Fibroblast of lung (primary cell): ENCODE data around the gene PPFIA2. TPM values are rescaled to one million over a fixed set of nuclear protein-coding genes. Genes with fewer than 3 reads are reported as not detected.

ENCODE experiments used
- DNase-seq, 2 donors: peaks; one replicate each; pipeline versions ENCODE4 v3.0.0 to v3.0.0-alpha.2; 2010; ENCODE audit warnings: low read depth in 2 of 2
- H2AFZ ChIP-seq: 2 replicates; pipeline ENCODE4 v1.5.1; 2012; ENCODE audit warnings: low read length, control low read depth, inconsistent platforms
- H3K27ac ChIP-seq: 2 replicates; pipeline ENCODE4 v1.5.1; 2011; ENCODE audit warnings: low read length, control low read depth; ENCODE audit not compliant: insufficient read depth
- H3K27me3 ChIP-seq: 2 replicates; pipeline ENCODE4 v1.5.1; 2011; ENCODE audit warnings: mild to moderate bottlenecking, low read length; ENCODE audit not compliant: control insufficient read depth, insufficient read depth
- H3K36me3 ChIP-seq: 2 replicates; pipeline ENCODE4 v1.5.1; 2011; ENCODE audit warnings: low read length; ENCODE audit not compliant: control insufficient read depth, insufficient read depth
- H3K4me1 ChIP-seq: 2 replicates; pipeline ENCODE4 v1.5.1; 2011; ENCODE audit warnings: low read length; ENCODE audit not compliant: control insufficient read depth, insufficient read depth; ENCODE audit errors: extremely low read depth
- H3K4me2 ChIP-seq: 2 replicates; pipeline ENCODE4 v1.5.1; 2011; ENCODE audit warnings: low read length, control low read depth; ENCODE audit not compliant: insufficient read depth; ENCODE audit errors: extremely low read depth
- H3K4me3 ChIP-seq, 4 experiments: fragments of 200-600 bp in 1 of 4; sonication (generic) in 1 of 4; replicated peaks in 1 of 4; 2 replicates each; pipeline ENCODE4 v1.5.1; 2011 to 2016; ENCODE audit warnings: low read length in 4 of 4, low read depth in 3 of 4, mild to moderate bottlenecking in 3 of 4, control low read depth in 2 of 4, inconsistent platforms in 1 of 4, mixed read lengths in 1 of 4; ENCODE audit not compliant: insufficient read depth in 1 of 4; ENCODE audit errors: control extremely low read depth in 1 of 4
- H3K79me2 ChIP-seq: 2 replicates; pipeline ENCODE4 v1.5.1; 2012; ENCODE audit warnings: mild to moderate bottlenecking, low read length, inconsistent platforms; ENCODE audit not compliant: control insufficient read depth, insufficient read depth
- H3K9ac ChIP-seq: 2 replicates; pipeline ENCODE4 v1.5.1; 2011; ENCODE audit warnings: mild to moderate bottlenecking, low read length, control low read depth; ENCODE audit not compliant: insufficient read depth
- H3K9me3 ChIP-seq: 2 replicates; pipeline ENCODE4 v1.5.1; 2012; ENCODE audit warnings: low read depth, low read length; ENCODE audit not compliant: control insufficient read depth, insufficient read depth
- H4K20me1 ChIP-seq: 2 replicates; pipeline ENCODE4 v1.5.1; 2011; ENCODE audit warnings: low read length; ENCODE audit not compliant: control insufficient read depth, insufficient read depth; ENCODE audit errors: extremely low read depth
- CTCF ChIP-seq, 2 donors: IDR thresholded peaks in 1 of 2; conservative IDR thresholded peaks in 1 of 2; 1 replicate in 1 of 2; 2 replicates in 1 of 2; pipeline ENCODE4 v1.5.1; 2011 to 2012; ENCODE audit warnings: low read length in 2 of 2, control low read depth in 1 of 2, inconsistent platforms in 1 of 2, low read depth in 1 of 2, mild to moderate bottlenecking in 1 of 2
- EZH2 ChIP-seq: IDR thresholded peaks from 2 replicates; pipeline ENCODE4 v1.5.1; 2012; ENCODE audit warnings: low read length, control low read depth, mild to moderate bottlenecking; ENCODE audit errors: missing control alignments
- polyA plus RNA-seq, 2 donors: library from polyadenylated mRNA; depleted of rRNA in 1 of 2; stranded (reverse) in 1 of 2; unstranded in 1 of 2; fragments of >200 nt; gene quantifications; 2 replicates each; pipeline ENCODE4 v1.2.1, GENCODE V29; 2011 to 2012; ENCODE audit warnings: missing spikeins in 1 of 2
- total RNA-seq: library from RNA; depleted of rRNA; stranded (reverse); fragments of >200 nt; gene quantifications from 2 replicates; pipeline ENCODE4 v1.2.1, GENCODE V29; 2014

PPFIA2 gene
- total and polyA plus RNA-seq, 2 donors (not counting 1 experiment from before 2014, with no cell fraction given), result 0.54 to 2.1 TPM

- H3K27me3 ChIP-seq, result no peaks in the 10 kb centered on the region
- H4K20me1 ChIP-seq, result no peaks in the 10 kb centered on the region
- H3K9ac ChIP-seq, result no peak overlapping the region
- no peaks in the 10 kb centered on the region for H3K36me3 ChIP-seq
- TF ChIP-seq EZH2 (no peak), CTCF (conservative IDR thresholded peaks at IDR 0.05 in 1 of 2, IDR thresholded peaks at IDR 0.05 in 1 of 2; ENCODE audit: low read depth in 1 of 2, low read length in 2 of 2) (no peak)
- no peak overlapping the region for H3K27ac ChIP-seq
- no peak overlapping the region for H2AFZ ChIP-seq
- H3K4me2 ChIP-seq, result no peak overlapping the region
- H3K4me3 ChIP-seq, result no peak overlapping the region
- H3K79me2 ChIP-seq, result no peaks in the 10 kb centered on the region
- H3K9me3 ChIP-seq, result no peaks in the 10 kb centered on the region
- DNase-seq, result no peak
- no peaks in the 10 kb centered on the region for H3K4me1 ChIP-seq
Measured at GRCh38 chr12:81414441-81414840, 344.7 kb downstream of the PPFIA2 start.

DNA sequence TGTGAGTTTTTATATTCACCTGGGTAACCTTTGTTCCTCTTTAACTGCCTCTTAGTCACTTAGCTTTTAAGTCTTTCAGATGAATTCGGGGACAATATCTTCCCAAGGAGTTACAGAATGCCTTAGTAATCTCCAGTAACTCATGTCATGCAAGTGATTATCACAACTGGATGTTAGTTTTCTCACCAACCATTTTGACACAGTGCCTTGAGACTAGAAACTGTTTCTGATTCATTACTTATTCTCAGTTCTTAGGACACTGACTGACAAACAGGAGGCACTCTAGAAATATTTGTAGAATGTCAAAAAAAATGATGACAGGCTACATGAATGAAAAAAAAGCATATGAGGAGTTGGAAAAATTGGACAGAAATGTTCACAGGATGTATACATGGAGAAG lies 346.2 kb downstream of the PPFIA2 start:
- Histone ChIP-seq H3K27me3 (no peaks in the 10 kb centered on the region), H3K27ac (no peak overlapping the region), H3K9me3 (no peaks in the 10 kb centered on the region), H2AFZ (no peak overlapping the region), H3K4me3 (no peak overlapping the region), H3K36me3 (no peaks in the 10 kb centered on the region), H3K4me1 (no peaks in the 10 kb centered on the region), H3K79me2 (no peaks in the 10 kb centered on the region), H3K9ac (no peak overlapping the region), H3K4me2 (no peak overlapping the region), H4K20me1 (no peaks in the 10 kb centered on the region)
- TF ChIP-seq EZH2 (no peak), CTCF (conservative IDR thresholded peaks at IDR 0.05 in 1 of 2, IDR thresholded peaks at IDR 0.05 in 1 of 2; ENCODE audit: low read depth in 1 of 2, low read length in 2 of 2) (no peak)
- DNase-seq, result no peak

DNA sequence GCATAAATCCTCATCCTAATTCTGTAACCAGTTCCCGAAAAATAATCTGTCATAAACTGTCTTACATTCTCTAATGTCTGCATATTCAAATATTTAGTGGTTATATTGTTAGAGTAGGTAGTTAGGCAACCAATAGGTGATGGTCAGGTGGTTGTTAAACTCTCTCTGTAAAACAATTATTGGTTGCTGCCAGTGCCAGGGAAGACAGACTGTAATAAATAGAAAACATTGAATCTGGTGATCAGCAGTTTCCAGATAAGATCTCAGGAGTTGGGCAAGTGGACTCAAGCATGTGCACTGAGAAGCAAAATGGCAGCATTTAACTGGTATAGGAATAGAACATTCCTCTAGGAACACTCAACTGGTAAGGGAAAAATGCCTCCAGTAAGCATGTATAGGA lies 355.8 kb downstream of the PPFIA2 start:
- Histone ChIP-seq H3K9ac (no peak overlapping the region), H3K27ac (no peak overlapping the region), H3K36me3 (no peaks in the 10 kb centered on the region), H3K4me3 (no peak overlapping the region), H4K20me1 (no peaks in the 10 kb centered on the region), H3K79me2 (no peaks in the 10 kb centered on the region), H3K27me3 (no peaks in the 10 kb centered on the region), H2AFZ (no peak overlapping the region), H3K4me1 (no peaks in the 10 kb centered on the region), H3K4me2 (no peak overlapping the region), H3K9me3 (no peaks in the 10 kb centered on the region)
- no peak for DNase-seq
- TF ChIP-seq CTCF (conservative IDR thresholded peaks at IDR 0.05 in 1 of 2, IDR thresholded peaks at IDR 0.05 in 1 of 2; ENCODE audit: low read depth in 1 of 2, low read length in 2 of 2) (no peak), EZH2 (no peak)
